GM21529 (cell line): ENCODE measurements around the gene COA8.

ENCODE experiments used
- ATAC-seq: cut with Tn5 transposase; IDR thresholded peaks from one replicate; pipeline ENCODE4 v1.9.1; 2021; ENCODE audit not compliant: unreplicated experiment

The COA8 gene

GRCh38 chr14:103547941-103548462, 14.8 kb upstream of the COA8 start:
- ATAC-seq, result no peak

DNA sequence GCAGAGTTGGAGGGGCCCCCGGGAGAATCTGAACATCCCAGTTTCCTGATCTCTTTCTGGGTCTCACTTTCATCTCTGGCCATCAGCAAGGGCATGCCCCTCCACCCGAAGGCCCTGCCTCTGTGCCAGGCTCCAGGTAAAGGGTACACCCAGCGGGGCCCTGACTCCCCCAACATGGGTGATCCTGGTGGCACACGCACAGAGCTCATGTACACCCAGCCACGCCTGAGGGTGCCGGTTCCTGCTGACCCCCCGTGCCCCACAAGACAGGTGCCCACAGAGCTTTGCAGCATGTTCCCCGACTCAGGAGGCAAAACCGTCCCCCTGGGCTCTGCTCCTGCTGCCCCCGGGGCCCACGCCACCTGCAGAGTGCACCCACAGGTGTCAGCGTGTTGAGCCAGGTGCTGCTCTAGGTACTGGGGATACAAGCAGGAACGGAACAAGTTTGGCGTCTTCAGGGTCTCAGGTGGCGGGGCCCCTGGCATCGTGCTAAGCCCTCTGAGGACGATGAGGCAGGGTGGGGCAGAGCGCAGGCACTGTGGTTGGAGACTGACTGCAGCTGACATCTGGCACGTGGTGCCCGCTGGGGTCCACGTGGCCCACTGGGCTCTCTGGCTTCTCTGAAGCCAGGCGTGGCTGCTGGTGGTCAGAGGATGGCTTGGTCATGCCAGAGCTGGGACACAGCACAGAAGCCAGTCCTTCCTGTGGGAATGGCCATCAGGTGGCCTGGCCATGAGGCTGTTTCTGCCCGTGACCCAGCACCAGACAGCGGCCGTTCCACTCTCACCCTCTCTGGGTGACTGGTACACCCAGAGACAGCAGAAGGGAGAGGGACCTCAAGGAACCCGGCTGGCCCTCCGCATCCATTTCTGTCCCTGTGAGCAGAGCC, 14.1 kb upstream of the COA8 start:
- ATAC-seq, result no peak

- no peak for ATAC-seq
Measured at GRCh38 chr14:103549361-103550311, 13.1 kb upstream of the COA8 start.

DNA sequence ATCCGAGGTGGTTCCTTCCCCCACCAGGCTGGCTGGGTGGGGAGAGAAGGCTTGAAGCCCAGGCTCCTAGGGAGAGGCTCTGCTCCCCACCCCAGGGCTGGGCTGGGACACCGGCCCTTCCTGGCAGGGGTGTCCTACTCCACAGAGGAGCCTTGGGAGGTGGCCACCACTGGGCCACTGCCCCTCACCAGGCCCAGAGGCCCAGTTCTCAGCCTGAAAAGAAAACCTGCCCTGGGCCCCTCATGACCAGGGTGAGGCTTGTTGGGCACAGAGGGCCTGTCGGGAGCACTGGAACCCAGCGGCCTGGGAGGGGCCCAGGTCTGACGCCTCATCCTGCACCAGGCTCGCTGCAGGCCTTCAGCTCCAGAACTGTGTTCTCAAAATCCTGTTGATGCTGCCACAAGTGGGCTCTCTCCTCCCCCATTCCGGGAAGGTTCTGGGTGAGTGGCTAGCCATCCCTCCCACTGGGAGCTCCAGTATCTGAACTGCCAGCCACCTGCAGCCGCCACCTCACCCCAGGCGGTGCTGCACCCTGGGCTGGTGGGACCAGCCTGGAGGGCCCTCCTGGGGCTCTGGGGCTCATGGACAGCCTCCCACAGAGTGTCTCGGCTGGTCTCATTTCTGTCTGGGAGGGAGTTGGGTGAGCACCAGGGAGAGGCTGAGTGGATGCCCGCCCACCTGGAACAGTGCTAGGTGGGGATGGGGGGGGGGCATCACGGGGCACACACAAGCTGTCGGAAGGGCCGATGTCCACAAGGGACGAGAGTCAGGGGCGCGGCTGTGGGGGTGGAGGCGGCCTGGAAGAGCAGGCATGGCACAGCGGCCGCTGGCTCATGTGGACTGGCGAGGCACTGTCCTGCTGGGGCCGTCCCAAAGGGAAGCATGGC, 12.1 kb upstream of the COA8 start:
- no peak for ATAC-seq

DNA sequence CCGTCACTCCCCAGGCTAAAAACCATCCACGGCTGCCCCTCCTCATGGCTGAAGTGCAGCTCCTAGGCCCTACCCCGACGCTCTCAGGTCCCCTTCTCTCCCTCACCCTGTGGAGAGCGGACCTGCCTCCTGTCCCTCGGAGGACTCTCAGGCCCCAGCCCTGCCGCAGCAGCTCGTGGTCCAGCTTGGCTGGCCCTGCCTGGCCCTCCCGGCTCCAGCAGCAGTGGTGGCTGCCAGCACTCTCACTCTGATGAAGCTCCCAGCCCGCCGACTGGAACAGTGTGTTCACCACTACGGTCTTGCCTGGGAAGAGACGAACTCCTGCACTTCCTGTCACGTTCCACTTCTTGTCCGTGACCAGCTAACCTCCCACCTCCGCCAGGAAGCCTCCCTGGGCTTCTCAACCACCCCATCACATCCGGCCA, 11.4 kb upstream of the COA8 start:
- ATAC-seq, result no peak

GRCh38 chr14:103552011-103552845, 10.5 kb upstream of the COA8 start:
- ATAC-seq, result no peak

GRCh38 chr14:103552846-103553210, 9.9 kb upstream of the COA8 start:
- ATAC-seq, result no peak

- no peak for ATAC-seq
Measured at GRCh38 chr14:103555559-103556337, 7.0 kb upstream of the COA8 start.

GRCh38 chr14:103556946-103557758, 5.6 kb upstream of the COA8 start:
- no peak for ATAC-seq

- no peak for ATAC-seq
Measured at GRCh38 chr14:103558071-103558882, 4.5 kb upstream of the COA8 start.

GRCh38 chr14:103559766-103560165, 3.0 kb upstream of the COA8 start:
- no peak for ATAC-seq

DNA sequence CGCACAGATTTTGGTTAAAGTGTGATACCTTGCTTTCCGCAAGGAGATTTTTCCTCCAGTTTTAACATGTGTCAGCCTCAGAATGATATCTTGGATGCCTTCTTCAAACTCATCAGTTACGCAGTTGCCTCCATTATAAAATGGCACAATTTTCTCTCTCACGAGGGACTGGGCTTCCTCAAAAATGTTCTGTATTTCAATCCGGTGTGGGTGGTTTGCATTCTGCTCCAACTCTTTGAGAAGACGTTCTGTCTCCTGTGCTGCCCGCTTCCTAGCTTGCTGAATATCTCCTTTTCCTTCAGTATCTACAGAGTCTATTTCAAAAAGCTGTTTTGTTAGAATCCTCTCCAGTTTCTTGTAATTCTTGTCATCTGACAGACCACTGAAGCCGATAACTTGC, 2.1 kb upstream of the COA8 start:
- ATAC-seq, result no peak

- ATAC-seq, result peak; percentile 35
Measured at GRCh38 chr14:103561381-103562178, 1.2 kb upstream of the COA8 start.

DNA sequence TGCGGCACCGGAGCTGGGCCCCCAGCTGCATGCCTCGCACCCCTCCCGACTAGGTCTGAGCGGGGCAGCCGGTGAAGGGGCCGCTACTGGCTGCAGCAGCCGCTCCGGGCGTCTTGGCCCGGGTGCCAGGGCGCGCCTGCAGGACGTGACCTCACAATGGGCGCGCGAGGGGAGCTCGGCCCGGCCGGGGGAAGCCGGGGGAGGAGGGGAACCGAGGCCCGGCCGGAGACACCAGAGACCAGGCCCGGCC, 656 bp upstream of the COA8 start:
- peak; percentile 33 for ATAC-seq

GRCh38 chr14:103563226-103563620, 463 bp downstream of the COA8 start:
- ATAC-seq, result no peak

DNA sequence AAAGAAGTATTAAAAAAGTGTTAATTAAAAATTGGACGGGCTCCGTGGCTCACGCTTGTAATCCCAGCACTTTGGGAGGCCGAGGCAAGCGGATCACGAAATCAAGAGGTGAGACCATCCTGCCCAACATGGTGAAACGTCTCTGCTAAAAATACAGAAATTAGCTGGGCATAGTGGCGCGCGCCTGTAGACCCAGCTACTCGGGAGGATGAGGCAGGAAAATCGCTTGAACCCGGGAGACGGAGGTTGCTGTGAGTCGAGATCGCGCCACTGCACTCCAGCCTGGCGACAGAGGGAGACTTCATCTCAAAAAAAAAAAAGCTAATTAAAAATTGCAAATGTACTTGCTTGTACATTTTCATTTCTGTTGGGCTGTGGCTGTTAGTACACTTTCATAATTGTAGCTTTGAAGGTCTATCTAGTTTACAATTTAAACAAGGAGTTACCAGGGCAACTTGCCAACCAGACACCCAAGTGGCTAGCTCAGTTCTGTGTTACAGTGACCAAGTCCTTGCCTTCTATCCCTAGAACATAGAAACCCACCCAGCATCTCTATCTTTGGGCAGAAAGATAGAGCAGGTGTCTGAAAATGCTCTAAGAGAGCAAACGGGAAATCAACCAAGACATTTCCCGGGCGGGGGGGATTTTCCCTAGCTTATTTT, 1.2 kb downstream of the COA8 start:
- no peak for ATAC-seq
